Upper lobe of right lung (tissue), 1 donor: ENCODE results near the gene ZSCAN22. TPM values are rescaled to one million over a fixed set of nuclear protein-coding genes. Genes with fewer than 3 reads are reported as not detected.

Source experiments
- ATAC-seq: fragments of 200-7000 bp; cut with Tn5 transposase; one replicate; pipeline ENCODE4 v1.9.1; 2020; ENCODE audit warnings: mild to moderate bottlenecking, moderate library complexity
- DNase-seq: peaks from one replicate; pipeline ENCODE4 v3.0.0-alpha.2; 2020
- H3K27ac ChIP-seq: fragments of 200-600 bp; one replicate; pipeline ENCODE4 v1.8.0; 2022
- H3K27me3 ChIP-seq: fragments of 200-600 bp; one replicate; pipeline ENCODE4 v1.8.0; 2022; ENCODE audit warnings: mild to moderate bottlenecking
- H3K36me3 ChIP-seq: fragments of 200-600 bp; one replicate; pipeline ENCODE4 v1.8.0; 2022
- H3K4me1 ChIP-seq: fragments of 200-600 bp; one replicate; pipeline ENCODE4 v1.8.0; 2022
- H3K4me3 ChIP-seq: fragments of 200-600 bp; one replicate; pipeline ENCODE4 v1.8.0; 2022; ENCODE audit warnings: mild to moderate bottlenecking
- H3K9me3 ChIP-seq: fragments of 200-600 bp; one replicate; pipeline ENCODE4 v1.8.0; 2022
- CTCF ChIP-seq: fragments of 200-600 bp; IDR thresholded peaks from one replicate; pipeline ENCODE4 v1.8.0; 2022; ENCODE audit warnings: antibody characterized with exemption
- intact Hi-C: fragments of 100-400 bp; cut with DNase I; formaldehyde crosslinking; loops from one replicate; pipeline ENCODE4 v1.11.0; 2022
- total RNA-seq: library from RNA; stranded (reverse); fragmentation: NEBNext Ultra II Directional; extraction: Animal tissue kit (Norgen Biotek cat#: 25700); gene quantifications from one replicate; pipeline ENCODE4 v1.2.1, GENCODE V29; 2021
- donor health status: DM: no; HTN: yes; CAD: no; lungs with severe emphysema.

ZSCAN22 gene
- total RNA-seq, 1 donor from 2014 or later, result 4.0 TPM

- no peak overlapping the region for H3K4me3 ChIP-seq
- no peak overlapping the region for H3K27ac ChIP-seq
- peaks cover 11% of the 10 kb centered on the region for H3K4me1 ChIP-seq
- H3K36me3 ChIP-seq, result no peaks in the 10 kb centered on the region
- no peaks in the 10 kb centered on the region for H3K9me3 ChIP-seq
- ATAC-seq (no peak), DNase-seq (no peak)
- peaks cover 4% of the 10 kb centered on the region for H3K27me3 ChIP-seq
- no peak for TF ChIP-seq CTCF
- intact Hi-C loops, result no loop called here
Measured at GRCh38 chr19:58357481-58358145, 30.8 kb downstream of the ZSCAN22 start.

- peak overlapping the region; percentile 94 for H3K27ac ChIP-seq
- H3K36me3 ChIP-seq, result no peaks in the 10 kb centered on the region
- DNase-seq, result peak; percentile 86
- H3K4me1 ChIP-seq, result peaks cover 6% of the 10 kb centered on the region
- H3K27me3 ChIP-seq, result peaks cover 4% of the 10 kb centered on the region
- peak; percentile 42 for ATAC-seq
- peak overlapping the region; percentile 78 for H3K4me3 ChIP-seq
- intact Hi-C loops, result no loop called here
- no peaks in the 10 kb centered on the region for H3K9me3 ChIP-seq
- no peak for TF ChIP-seq CTCF
Measured at GRCh38 chr19:58361900-58362271, 35.1 kb downstream of the ZSCAN22 start.

DNA sequence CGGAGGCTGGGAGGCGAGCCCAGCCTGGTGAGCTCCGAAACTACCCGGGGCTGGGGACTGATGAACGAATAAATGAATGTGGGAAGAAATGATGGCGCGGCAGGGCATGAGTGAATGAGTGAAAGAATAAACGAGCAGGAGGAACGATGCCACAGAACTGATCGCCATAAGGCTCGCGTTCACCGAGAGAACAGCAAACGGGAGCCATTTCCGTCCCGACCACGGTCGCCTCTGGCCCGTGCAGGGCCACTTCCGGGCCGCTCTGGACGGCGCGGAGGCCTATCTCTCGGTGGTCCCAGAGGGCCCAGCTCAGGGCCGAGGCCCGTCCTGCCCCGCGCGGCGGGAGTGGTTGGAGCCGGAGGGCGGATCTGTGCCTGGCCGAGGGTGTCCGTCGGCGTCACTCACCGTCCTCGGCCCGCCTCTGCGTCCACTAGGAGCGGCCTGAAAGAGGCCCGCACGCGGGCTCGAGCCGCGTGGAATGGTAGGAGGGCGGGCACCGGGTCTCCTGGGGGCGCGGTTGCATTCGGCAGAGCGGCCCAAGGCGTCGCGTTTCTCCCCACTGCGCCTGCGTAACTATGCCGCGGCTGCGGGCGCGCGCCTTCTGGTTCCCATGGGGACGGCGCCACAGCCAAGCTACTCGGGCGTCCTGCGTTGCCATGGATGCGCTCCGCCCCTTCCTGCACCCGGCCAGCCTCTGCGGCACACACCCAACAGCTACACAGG is 35.6 kb downstream of the ZSCAN22 start, which contains the start of gene ZNF497:
TSS of gene ZNF497 (minus strand) at position 480 of the 723 bp plus-strand sequence. CDS start 5,116 bp downstream, outside the sequence.
- H3K27me3 ChIP-seq, result no peaks in the 10 kb centered on the region
- H3K27ac ChIP-seq, result peak within 1 kb of the TSS; percentile 94
- intact Hi-C loops, result no loop called here
- H3K9me3 ChIP-seq, result no peaks in the 10 kb centered on the region
- peaks cover 6% of the 10 kb centered on the region for H3K4me1 ChIP-seq
- peak; percentile 95 for ATAC-seq
- H3K36me3 ChIP-seq, result no peaks in the 10 kb centered on the region
- TF ChIP-seq CTCF, result no peak
- peak within 1 kb of the TSS; percentile 78 for H3K4me3 ChIP-seq
- DNase-seq, result peak; percentile 99

GRCh38 chr19:58364146-58364545 is 37.4 kb downstream of the ZSCAN22 start:
- ATAC-seq, result no peak
- peaks cover 6% of the 10 kb centered on the region for H3K4me1 ChIP-seq
- H3K4me3 ChIP-seq, result no peak overlapping the region
- DNase-seq, result no peak
- no peak overlapping the region for H3K27ac ChIP-seq
- no peaks in the 10 kb centered on the region for H3K36me3 ChIP-seq
- no peaks in the 10 kb centered on the region for H3K9me3 ChIP-seq
- H3K27me3 ChIP-seq, result no peaks in the 10 kb centered on the region
- intact Hi-C loops, result no loop called here
- no peak for TF ChIP-seq CTCF

GRCh38 chr19:58366585-58367430 is 40.0 kb downstream of the ZSCAN22 start:
- no peaks in the 10 kb centered on the region for H3K27me3 ChIP-seq
- DNase-seq (no peak), ATAC-seq (no peak)
- TF ChIP-seq CTCF, result no peak
- no peaks in the 10 kb centered on the region for H3K36me3 ChIP-seq
- no peak overlapping the region for H3K27ac ChIP-seq
- intact Hi-C loops, result no loop called here
- no peak overlapping the region for H3K4me3 ChIP-seq
- no peaks in the 10 kb centered on the region for H3K9me3 ChIP-seq
- H3K4me1 ChIP-seq, result peaks cover under 1% of the 10 kb centered on the region
